Neuron (in vitro differentiated cells): ENCODE results near the gene FAM234A.

ENCODE experiments used
- H2AFZ ChIP-seq: one replicate; pipeline ENCODE4 v1.6.1; 2013; ENCODE audit warnings: low read depth, mild to moderate bottlenecking, inconsistent platforms, low read length, moderate library complexity
- H3K27me3 ChIP-seq: one replicate; pipeline ENCODE4 v1.6.1; 2013; ENCODE audit warnings: low read length; ENCODE audit not compliant: insufficient read depth
- H3K36me3 ChIP-seq: one replicate; pipeline ENCODE4 v1.6.1; 2013; ENCODE audit warnings: low read length; ENCODE audit not compliant: insufficient read depth
- H3K4me1 ChIP-seq: one replicate; pipeline ENCODE4 v1.6.1; 2013; ENCODE audit warnings: low read length; ENCODE audit not compliant: insufficient read depth
- H3K4me3 ChIP-seq: 2 replicates; pipeline ENCODE4 v1.5.1; 2013; ENCODE audit warnings: mild to moderate bottlenecking, low read length, moderate library complexity
- H3K9me3 ChIP-seq: one replicate; pipeline ENCODE4 v1.6.1; 2013; ENCODE audit warnings: low read length

FAM234A gene

DNA sequence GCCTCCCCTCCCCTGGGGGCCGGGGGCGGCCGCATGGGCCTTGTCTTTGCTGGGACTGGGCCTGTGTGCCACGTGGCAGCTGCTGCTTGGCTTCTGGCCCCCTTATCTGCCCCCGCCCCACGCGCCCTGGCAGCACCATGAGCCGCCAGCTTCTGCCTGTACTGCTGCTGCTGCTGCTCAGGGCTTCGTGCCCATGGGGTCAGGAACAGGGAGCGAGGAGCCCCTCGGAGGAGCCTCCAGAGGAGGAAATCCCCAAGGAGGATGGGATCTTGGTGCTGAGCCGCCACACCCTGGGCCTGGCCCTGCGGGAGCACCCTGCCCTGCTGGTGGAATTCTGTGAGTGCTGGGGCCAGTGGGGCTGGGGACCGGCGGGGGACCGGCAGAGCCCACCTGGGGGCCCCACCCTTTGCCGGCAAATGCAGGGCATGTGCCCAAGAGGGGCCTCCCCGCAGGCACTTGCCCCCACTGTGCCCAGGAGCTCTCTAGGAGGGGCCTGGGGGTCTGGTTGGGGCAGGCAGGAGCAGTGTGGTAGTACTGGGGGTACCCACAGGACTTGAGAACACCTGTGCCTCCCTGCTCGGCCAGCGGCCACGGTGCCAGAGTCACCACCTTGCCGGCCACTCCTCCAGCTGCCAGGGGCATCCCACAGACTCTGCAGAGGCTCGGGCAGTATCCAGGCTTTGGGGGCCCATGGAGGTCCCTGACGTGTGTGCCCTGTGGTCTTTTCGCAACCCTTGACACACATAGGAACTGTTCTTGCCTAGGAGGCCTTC lies 48.6 kb downstream of the FAM234A start, which contains the start of gene PDIA2:
Gene PDIA2, plus strand, starts transcription at position 132 of the 773 bp plus-strand sequence. Its CDS starts 6 bp downstream, at position 138.
- no peak within 1 kb of the TSS for H3K4me3 ChIP-seq
- peaks cover 11% of the 10 kb centered on the region for H3K36me3 ChIP-seq
- H3K9me3 ChIP-seq, result peaks cover 13% of the 10 kb centered on the region
- no peak within 1 kb of the TSS for H2AFZ ChIP-seq
- H3K27me3 ChIP-seq, result peaks cover 29% of the 10 kb centered on the region
- peaks cover 4% of the 10 kb centered on the region for H3K4me1 ChIP-seq

DNA sequence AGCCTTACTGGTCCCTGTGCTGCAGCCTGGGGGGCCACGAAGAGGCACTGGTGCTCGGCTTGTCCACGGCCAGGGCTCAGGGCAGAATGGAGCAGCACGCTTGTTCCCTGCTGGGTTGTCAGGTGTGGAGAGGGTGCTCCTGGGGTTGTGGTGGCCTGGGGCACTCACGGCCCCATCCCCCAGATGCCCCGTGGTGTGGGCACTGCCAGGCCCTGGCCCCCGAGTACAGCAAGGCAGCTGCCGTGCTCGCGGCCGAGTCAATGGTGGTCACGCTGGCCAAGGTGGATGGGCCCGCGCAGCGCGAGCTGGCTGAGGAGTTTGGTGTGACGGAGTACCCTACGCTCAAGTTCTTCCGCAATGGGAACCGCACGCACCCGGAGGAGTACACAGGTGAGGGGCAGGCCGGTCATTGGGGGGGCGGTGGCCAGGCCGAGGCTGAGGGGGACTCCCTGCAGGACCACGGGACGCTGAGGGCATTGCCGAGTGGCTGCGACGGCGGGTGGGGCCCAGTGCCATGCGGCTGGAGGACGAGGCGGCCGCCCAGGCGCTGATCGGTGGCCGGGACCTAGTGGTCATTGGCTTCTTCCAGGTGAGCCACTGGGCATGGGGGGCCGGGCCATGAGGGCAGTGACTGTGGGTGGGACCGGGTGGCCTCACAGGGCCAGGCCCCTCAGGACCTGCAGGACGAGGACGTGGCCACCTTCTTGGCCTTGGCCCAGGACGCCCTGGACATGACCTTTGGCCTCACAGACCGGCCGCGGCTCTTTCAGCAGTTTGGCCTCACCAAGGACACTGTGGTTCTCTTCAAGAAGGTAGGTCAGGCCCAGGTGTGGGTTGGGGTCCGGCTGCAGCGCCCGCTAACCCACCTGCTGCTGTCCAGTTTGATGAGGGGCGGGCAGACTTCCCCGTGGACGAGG lies 49.8 kb downstream of the FAM234A start:
- Histone ChIP-seq H3K9me3 (peaks cover 16% of the 10 kb centered on the region), H3K36me3 (peaks cover 22% of the 10 kb centered on the region), H3K4me1 (peaks cover 4% of the 10 kb centered on the region), H3K27me3 (peaks cover 17% of the 10 kb centered on the region), H2AFZ (no peak overlapping the region), H3K4me3 (no peak overlapping the region)

DNA sequence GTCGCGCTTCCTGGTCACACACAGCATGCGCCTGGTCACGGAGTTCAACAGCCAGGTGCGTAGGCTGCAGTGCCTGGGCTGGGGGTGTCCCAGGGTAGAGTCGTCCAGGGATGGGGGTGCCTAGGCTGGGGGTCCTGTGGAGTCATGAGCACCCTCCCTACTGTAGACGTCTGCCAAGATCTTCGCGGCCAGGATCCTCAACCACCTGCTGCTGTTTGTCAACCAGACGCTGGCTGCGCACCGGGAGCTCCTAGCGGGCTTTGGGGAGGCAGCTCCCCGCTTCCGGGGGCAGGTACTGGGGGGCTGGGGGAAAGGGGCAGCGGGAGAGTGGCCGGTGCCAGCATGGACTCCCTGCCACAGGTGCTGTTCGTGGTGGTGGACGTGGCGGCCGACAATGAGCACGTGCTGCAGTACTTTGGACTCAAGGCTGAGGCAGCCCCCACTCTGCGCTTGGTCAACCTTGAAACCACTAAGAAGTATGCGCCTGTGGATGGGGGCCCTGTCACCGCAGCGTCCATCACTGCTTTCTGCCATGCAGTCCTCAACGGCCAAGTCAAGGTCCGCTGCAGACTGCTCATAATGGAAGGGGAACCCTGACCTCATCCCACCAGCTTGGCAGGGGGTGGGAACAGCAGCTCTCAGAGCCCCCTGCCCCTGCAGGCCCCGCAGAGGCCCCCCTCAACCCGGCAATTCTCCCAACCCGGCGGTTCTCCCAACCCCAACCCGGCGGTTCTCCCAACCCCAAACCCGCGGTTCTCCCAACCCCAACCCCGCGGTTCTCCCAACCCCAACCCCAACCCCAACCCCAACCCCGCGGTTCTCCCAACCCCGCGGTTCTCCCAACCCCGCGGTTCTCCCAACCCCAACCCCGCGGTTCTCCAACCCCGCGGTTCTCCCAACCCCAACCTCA lies 50.8 kb downstream of the FAM234A start:
- Histone ChIP-seq H3K4me1 (peaks cover 4% of the 10 kb centered on the region), H3K4me3 (no peak overlapping the region), H3K36me3 (peaks cover 25% of the 10 kb centered on the region), H2AFZ (no peak overlapping the region), H3K9me3 (peaks cover 16% of the 10 kb centered on the region), H3K27me3 (peaks cover 13% of the 10 kb centered on the region)

DNA sequence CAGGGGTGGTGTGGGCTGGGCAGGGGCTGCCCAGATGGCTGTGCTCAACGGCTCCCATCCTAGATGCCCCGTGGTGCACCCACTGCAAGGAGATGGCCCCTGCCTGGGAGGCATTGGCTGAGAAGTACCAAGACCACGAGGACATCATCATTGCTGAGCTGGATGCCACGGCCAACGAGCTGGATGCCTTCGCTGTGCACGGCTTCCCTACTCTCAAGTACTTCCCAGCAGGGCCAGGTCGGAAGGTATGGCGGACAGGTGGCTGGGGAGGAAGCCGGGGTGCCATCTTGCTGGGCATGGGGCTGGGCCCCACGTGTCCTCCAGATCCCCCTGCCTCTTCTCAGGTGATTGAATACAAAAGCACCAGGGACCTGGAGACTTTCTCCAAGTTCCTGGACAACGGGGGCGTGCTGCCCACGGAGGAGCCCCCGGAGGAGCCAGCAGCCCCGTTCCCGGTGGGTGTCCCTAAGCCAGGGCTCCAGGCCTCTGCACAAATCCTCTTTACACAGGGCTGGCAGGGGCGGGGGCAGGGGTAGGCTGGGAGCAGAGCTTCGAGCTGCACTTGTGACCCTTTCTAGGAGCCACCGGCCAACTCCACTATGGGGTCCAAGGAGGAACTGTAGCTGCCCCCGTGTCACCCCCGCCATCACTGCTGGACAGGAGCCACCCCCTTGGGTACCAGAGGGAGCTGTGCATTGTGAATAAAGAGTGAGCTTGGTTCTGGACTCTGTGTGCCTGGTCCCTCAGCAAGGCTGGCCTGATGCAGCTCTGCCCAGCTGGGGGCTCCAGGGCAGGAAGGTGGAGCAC lies 52.1 kb downstream of the FAM234A start:
- Histone ChIP-seq H3K4me3 (no peak overlapping the region), H2AFZ (no peak overlapping the region), H3K4me1 (no peaks in the 10 kb centered on the region), H3K27me3 (peaks cover 3% of the 10 kb centered on the region), H3K36me3 (peaks cover 36% of the 10 kb centered on the region), H3K9me3 (peaks cover 16% of the 10 kb centered on the region)

DNA sequence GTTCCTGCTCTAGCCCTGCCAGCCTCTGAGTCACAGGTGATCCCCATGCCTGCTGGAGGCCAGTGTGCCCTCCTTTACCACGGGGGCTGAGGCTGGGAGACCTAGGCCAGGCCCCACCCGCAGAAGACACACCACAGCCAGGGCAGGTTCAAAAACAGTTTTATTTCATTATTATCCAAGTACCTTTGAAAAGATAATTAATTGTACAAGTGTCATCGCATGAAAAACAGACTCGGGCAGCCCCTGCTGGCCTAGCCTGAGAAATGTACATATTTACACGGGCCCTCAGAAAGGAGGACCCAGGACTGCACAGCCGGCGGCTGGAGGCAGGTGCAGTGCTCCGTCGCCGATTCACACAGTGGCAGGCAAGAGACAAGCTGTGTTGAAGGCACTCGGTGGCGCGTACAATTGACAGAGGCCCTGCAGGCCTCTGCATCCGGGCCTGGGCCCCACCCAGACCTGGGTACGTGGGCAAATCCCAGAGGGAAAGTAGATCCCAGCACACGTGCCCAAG lies 52.7 kb downstream of the FAM234A start:
- Histone ChIP-seq H3K27me3 (no peaks in the 10 kb centered on the region), H3K9me3 (peaks cover 16% of the 10 kb centered on the region), H3K4me3 (no peak overlapping the region), H3K36me3 (peaks cover 42% of the 10 kb centered on the region), H3K4me1 (no peaks in the 10 kb centered on the region), H2AFZ (no peak overlapping the region)

DNA sequence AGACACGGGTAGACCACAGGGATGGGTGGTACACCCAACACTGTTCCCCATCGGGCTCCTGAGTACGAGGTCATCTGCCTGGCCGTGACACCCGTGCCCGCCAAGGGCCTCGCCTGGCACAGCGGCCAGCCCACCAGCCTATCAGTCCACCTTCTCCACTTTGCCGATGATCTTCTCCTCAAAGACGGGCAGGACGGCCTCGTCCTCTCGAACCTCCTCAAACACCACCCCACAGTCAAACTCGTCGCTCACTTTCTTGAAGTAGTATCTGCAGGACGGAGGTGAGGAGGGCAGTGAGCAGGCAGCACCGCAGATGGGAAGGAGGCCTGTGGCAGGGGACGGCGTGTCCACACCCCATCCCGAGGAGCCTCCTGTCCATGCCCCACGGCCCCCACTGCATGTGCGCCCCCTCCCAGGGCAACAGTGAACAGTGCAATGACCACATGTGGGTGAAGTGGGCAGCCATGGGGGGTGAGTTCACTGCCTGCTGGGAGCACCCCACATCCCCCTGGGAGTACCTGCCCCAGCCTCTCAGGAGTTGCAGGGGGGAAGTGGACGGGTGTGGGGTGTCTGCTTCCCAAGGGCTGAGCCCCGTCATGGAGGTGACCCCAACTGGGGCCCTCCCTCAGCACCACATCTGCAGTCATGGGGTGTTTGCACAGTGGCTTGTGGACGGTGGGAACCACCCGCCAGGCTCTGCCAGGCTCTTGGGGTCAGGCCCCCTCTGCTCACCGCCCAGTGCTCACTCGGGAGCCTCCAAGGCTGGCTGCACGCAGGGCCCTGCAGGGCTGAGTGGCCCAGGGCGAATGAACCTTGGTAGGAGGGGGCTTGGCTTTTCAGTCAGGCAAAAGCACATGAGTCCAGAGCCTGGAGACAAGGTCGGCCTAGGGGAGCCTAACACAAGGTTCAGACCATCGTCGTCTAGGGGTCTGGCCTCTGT lies 53.6 kb downstream of the FAM234A start:
- Histone ChIP-seq H3K4me3 (no peak overlapping the region), H3K4me1 (no peaks in the 10 kb centered on the region), H3K27me3 (no peaks in the 10 kb centered on the region), H3K36me3 (peaks cover 50% of the 10 kb centered on the region), H2AFZ (no peak overlapping the region), H3K9me3 (peaks cover 16% of the 10 kb centered on the region)

DNA sequence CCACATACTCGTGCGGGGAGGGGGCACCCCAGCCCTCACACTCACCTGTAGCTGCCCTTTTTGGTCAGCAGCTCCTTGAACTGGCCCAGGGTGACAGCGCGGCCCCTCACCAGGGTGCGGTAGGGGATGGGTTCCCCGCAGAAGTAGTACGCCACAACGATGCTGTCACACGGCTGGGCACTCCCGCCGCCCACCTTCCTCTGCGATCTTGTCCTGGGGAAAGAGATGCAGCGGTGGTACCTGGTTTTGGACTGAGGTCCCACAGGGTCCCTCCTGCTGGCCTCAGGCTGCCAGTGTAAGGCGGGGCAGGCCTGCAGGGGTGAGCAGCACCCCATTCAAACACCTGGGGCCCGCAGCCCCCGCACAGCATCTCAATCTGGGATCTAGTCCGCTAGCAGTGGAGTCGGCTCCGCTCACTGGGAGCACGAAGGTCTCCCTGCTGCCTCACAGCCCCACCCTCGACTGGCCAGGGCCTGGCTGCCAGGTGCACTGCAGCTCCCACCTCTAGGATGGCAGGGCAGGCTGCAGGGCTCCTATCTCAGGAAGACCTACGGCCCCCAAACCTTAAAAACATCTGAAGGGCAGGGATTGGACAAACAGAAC lies 54.9 kb downstream of the FAM234A start:
- Histone ChIP-seq H3K4me3 (no peak overlapping the region), H3K27me3 (no peaks in the 10 kb centered on the region), H2AFZ (no peak overlapping the region), H3K9me3 (peaks cover 15% of the 10 kb centered on the region), H3K4me1 (no peaks in the 10 kb centered on the region), H3K36me3 (peaks cover 55% of the 10 kb centered on the region)

DNA sequence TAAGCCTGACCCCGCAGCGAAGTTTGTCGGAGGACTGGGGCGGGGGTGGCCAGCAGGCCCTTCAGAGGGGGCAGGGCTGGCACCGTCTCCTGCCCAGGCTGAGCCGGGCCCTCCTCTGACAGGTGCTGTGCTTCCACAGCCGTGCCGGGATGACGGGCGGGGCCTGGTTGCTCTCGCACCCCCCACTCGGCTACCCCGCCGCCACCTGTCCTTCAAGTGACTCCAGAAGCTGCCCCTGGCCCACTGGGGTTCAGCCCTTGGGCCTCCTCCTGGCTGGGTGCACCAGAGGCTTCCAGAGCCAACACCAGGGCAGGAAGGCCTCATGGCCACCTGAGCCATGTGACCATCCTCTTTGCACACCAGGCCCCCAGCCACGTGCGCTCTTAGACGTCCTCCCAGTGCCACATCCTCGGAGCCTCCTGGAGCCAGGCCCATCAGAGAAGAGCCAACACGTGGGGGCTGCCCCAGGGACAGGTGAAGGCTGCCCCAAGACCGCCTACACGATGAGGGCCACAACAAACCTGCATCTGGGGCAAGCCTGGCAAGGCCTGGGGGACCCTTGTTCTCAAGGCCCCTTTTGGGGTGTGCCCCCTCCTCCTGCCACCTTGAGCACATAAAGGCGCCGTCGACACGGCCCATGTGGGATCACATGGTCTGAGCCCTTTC lies 55.5 kb downstream of the FAM234A start:
- Histone ChIP-seq H3K4me1 (no peaks in the 10 kb centered on the region), H3K9me3 (peaks cover 13% of the 10 kb centered on the region), H3K36me3 (peaks cover 55% of the 10 kb centered on the region), H3K4me3 (no peak overlapping the region), H3K27me3 (no peaks in the 10 kb centered on the region), H2AFZ (no peak overlapping the region)

DNA sequence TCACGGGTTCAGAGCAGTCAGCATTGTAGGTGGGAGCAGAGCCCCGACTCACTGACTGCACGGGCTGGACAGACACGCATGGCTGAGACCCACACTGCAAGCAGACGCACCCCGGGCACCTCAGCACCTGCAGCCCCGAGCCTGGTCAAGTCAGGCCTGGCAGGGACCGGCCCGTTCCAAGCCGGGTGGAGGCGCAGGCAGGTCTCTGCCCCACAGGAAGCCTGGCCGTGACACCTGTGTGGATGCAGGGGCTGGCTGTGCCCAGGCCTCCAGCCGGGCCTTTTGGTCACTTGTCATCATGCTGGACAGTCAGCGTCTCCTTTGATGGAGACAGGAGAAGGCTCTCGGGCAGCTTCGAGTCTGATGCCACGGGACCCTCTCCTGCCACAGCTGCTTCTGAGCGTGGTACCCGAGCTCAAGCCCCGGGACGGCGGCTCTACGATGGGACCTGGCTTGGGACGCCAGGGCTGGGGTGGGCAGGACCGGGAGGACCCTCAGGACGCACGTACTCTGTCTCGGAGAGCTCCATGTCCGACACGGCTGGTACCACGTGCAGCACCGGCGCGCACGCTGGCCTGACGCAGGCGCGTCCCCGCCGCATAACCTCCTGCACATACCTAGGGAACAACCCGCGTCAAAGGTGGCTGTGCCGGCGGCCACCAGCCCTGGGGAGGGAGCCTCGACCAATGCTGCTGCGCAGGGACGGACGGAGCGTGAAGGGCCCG lies 56.2 kb downstream of the FAM234A start:
- Histone ChIP-seq H3K36me3 (peaks cover 55% of the 10 kb centered on the region), H3K4me1 (no peaks in the 10 kb centered on the region), H3K9me3 (peaks cover 10% of the 10 kb centered on the region), H3K27me3 (no peaks in the 10 kb centered on the region), H3K4me3 (no peak overlapping the region), H2AFZ (no peak overlapping the region)

DNA sequence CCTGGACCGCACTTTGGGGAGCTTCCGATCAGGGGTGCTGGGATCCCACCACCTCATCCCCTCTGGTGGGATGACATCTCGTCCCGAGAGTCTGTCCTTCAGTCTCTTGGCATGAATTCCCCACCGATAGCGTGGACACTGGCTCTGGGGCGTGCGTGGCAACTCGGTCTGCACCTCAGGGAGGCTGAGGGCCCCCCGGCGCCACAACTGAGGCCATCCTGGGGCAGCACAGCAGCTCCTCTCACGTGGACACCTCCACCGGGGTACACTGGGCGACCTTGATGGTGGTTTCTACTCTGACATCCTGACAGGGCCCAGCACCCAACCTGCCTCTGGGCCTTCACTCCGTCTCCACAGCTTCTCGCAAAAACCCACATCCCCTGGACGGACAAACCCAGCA lies 56.9 kb downstream of the FAM234A start:
- no peaks in the 10 kb centered on the region for H3K27me3 ChIP-seq
- peaks cover 56% of the 10 kb centered on the region for H3K36me3 ChIP-seq
- H3K4me1 ChIP-seq, result no peaks in the 10 kb centered on the region
- no peak overlapping the region for H3K4me3 ChIP-seq
- H3K9me3 ChIP-seq, result peaks cover 7% of the 10 kb centered on the region
- H2AFZ ChIP-seq, result no peak overlapping the region
